ENCODE measurements around the gene FOXA2.

Gene FOXA2

DNA sequence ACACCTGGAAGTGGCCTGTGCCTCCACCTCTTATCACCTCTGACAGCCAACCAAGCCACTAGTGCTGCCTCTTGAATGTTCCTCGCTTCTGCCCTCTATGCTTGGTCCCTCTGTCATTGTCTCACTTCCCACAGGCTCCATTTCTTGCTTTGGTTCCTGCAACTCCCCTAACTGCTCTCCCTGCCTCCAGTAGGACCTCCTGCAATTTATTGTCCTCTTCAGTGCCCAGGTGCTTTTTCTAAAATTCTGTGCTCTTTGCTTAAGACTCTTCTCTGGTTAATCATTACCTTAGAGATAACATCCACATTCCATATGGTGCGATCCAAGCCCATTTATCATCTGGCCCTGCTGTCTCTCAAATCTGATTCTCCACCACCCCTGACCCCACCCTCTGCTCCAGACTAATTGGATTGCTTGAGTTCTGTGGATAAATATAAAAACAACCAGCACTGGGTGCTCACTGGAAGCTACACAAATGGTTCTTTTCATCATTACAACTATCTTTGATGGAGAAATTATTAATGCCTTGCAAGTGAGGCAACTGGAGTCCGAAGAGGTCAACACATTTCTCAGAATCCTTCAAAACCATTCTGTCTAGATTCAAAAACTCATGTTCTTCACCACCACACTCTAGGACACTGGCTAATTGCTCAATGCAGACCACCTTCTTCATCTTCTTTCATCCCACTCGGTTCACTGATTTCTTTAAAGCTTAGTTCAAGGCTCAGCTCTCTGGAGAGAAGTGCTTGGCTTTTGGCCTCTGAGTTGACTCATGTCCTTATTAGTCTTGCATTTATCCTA, 47.2 kb downstream of the FOXA2 start:
- no peak for DNase-seq (ENCODE audit: low read depth in 2 of 2)
- TF ChIP-seq, protein P1, sequence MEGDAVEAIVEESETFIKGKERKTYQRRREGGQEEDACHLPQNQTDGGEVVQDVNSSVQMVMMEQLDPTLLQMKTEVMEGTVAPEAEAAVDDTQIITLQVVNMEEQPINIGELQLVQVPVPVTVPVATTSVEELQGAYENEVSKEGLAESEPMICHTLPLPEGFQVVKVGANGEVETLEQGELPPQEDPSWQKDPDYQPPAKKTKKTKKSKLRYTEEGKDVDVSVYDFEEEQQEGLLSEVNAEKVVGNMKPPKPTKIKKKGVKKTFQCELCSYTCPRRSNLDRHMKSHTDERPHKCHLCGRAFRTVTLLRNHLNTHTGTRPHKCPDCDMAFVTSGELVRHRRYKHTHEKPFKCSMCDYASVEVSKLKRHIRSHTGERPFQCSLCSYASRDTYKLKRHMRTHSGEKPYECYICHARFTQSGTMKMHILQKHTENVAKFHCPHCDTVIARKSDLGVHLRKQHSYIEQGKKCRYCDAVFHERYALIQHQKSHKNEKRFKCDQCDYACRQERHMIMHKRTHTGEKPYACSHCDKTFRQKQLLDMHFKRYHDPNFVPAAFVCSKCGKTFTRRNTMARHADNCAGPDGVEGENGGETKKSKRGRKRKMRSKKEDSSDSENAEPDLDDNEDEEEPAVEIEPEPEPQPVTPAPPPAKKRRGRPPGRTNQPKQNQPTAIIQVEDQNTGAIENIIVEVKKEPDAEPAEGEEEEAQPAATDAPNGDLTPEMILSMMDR (IDR thresholded peaks at IDR 0.05; ENCODE audit: low read depth, low read length): no peak

DNA sequence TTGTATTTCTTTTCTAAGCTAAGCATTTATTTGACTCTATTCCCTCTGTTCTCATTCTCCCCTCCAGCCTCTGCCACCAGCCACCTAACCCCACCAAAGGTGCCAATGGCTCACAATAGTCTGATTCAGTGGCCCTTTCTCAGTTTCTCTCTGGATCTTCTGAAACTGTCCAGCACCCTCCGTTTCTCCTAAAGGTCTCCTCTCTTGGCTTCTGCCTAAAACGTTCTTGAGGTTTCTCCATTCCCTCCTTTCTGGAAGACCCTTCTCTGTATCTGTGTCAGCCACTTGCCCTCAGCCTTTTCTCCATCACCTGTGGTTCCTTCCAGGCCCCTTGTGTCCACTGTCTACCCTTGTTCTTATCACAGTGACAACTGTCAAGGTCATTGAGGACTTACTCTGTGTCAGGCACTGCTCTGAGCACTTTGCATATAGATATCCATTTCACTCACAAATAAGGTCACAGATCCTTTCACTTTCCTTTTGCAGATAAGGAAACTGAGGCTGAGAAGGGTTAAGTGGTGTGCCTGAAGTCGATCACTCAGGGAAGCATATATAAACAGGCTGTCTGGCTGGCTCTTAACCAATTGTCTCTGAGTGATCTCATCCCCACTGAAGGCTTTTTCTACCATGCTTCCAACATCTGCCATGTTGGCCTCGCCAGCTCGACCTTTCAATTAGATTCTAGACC, 48.1 kb downstream of the FOXA2 start:
- no peak for DNase-seq (ENCODE audit: low read depth in 2 of 2)
- no peak overlapping the region for H3K4me3 ChIP-seq (replicated peaks in 1 of 2; ENCODE audit: low read depth in 2 of 2, low read length in 2 of 2)
- TF ChIP-seq, protein P1 (IDR thresholded peaks at IDR 0.05; ENCODE audit: low read depth, low read length): no peak

More for the DNA sequence above, 47.2 kb downstream of the FOXA2 start:
- no peak overlapping the region for H3K4me3 ChIP-seq (replicated peaks in 1 of 2; ENCODE audit: low read depth in 2 of 2, low read length in 2 of 2)

DNA sequence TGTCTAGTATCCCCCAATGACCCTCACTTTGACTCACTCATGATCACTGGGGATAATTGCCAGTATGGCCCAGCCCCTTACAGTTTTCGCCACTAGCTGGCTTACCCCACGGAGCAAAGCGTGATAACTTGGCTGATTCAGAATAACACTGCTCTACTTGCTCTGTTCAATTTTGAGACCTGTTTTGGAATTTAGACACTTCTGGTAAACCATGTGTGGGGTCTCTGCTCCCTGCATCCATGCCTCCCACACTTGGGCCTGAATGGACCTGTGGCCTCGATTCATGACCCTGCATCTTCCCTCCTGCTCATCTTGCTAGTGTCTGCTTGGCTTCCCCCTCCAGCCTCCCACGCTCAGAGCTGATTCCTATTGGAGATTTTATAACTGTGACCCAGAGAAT, 48.9 kb downstream of the FOXA2 start:
- DNase-seq (ENCODE audit: low read depth in 2 of 2): no peak
- no peak overlapping the region for H3K4me3 ChIP-seq (replicated peaks in 1 of 2; ENCODE audit: low read depth in 2 of 2, low read length in 2 of 2)
- TF ChIP-seq, protein P1 (IDR thresholded peaks at IDR 0.05; ENCODE audit: low read depth, low read length): no peak

DNA sequence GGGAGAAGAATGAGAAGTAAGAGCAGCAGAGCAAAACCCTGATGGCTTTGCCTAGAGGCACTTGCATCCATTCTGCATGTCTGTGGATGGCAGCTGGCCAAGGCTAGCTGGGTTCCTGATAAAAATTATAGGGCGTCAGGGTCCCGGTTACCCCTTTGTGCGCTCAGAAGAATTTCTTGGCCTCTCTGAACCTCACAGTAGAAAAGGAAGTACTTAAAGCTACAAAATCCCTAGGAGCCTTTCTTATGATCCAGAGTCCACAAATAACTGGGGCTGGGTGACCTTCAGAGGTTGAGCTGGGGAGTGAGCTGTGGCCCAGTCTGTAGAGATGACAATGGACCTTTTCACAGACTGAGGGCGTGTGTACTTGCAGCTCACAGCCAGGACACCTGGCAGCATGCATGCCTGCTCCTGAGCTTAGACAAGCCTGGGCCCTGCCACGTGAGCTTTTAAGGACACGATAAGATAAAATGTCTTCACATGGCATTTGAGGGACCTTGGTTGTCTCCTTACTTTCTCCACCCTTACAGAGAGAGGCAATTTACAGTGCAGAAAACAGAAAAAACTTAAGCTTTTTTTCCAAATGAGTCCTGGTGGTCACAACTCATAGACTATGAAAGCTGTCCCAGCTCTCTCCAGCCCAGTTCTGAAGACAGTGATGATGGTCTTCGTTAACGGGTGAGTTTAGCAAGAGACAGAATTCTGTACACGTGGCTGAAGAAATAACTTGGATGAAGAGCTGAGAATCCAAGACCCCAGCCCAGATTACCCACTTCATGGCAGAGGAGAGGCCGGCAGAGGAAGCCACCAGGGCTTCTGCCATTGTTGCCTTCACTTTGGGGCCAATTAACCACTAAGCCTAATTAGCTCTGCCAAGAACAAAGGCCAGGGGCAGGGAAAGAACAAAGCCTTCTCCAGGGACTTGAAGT, 50.3 kb downstream of the FOXA2 start:
- H3K4me3 ChIP-seq (replicated peaks in 1 of 2; ENCODE audit: low read depth in 2 of 2, low read length in 2 of 2): no peak overlapping the region
- TF ChIP-seq, protein P1 (IDR thresholded peaks at IDR 0.05; ENCODE audit: low read depth, low read length): no peak
- no peak for DNase-seq (ENCODE audit: low read depth in 2 of 2)

DNA sequence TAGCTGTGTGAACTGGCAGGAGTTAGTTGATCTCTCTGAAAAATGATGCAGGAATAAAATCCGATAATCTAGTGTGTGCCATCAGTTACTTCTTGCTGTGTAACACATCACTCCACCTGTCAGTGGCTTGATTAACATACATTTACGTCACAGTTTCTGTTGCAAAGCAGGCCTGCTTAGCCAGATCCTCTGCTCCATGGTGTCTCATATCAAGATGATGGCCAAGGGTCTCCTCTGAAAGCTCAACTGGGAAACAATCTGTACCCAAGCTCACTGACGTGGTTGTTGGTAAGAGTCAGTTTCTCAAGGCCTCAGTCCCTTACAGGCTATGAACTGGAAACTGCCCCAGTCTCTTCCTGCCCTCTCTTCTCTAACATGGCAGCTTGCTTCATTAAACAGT, 51.8 kb downstream of the FOXA2 start:
- DNase-seq (ENCODE audit: low read depth in 2 of 2): no peak
- no peak overlapping the region for H3K4me3 ChIP-seq (replicated peaks in 1 of 2; ENCODE audit: low read depth in 2 of 2, low read length in 2 of 2)
- TF ChIP-seq, protein P1 (IDR thresholded peaks at IDR 0.05; ENCODE audit: low read depth, low read length): no peak

DNA sequence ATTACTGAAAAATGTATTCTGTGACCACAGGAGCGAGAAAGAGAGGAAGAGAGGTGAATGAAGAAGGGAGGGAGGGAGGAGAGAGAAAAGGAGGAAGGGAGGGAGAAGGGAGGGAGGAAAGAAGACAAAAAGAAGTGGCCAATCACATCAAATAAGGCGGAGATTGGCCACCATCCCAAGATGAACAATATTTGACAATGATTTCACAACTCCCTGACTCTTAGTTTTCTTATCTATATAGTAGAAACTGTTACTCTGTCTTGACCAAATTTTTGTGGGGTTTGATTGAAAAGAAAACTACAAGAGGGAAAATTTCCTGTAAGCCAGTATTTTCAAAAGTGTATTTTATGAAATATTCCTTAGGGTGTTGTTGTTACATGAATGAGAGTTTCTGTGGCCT, 52.6 kb downstream of the FOXA2 start:
- no peak overlapping the region for H3K4me3 ChIP-seq (replicated peaks in 1 of 2; ENCODE audit: low read depth in 2 of 2, low read length in 2 of 2)
- TF ChIP-seq, protein P1 (IDR thresholded peaks at IDR 0.05; ENCODE audit: low read depth, low read length): no peak
- no peak for DNase-seq (ENCODE audit: low read depth in 2 of 2)
